HG02885 (cell line): Measurements from ENCODE around the gene CLDN25.
"Not testable (repeated sequence)": the region's sequence is repeated elsewhere in the genome, so short reads cannot be mapped to it uniquely, and the experiment has no call there.

Experiments
- ATAC-seq: cut with Tn5 transposase; IDR thresholded peaks from one replicate; pipeline ENCODE4 v1.9.1; 2021; ENCODE audit warnings: mild to moderate bottlenecking; ENCODE audit not compliant: unreplicated experiment, poor library complexity

CLDN25 gene

GRCh38 chr11:113779496-113779895, at the start of gene CLDN25:
Gene CLDN25, plus strand, starts transcription at chr11:113779796. Its CDS starts 0 bp downstream, at chr11:113779796.
- no peak for ATAC-seq

GRCh38 chr11:113730887-113731726, 48.5 kb upstream of the CLDN25 start:
- ATAC-seq: no peak

GRCh38 chr11:113732092-113732491, 47.5 kb upstream of the CLDN25 start:
- ATAC-seq: no peak

DNA sequence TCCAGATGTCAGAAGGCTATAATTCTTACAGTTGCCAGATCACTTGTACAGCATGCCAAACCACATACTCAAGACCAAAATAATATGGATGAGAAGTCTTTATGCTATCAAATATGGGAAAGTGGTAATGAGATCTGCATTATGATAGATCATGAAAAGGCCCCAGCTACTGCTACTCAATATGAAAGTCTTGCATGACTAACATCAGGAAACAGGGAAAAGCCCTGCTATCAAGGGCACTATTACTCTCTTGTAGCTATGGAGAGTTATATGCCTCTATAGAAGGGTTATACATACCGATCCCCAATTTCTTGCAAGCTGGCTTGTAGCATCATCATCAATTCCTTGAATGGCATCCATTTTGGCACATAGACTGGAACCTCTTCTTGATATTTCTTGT, 43.3 kb upstream of the CLDN25 start:
- no peak for ATAC-seq

- no peak for ATAC-seq
These were observed 26.7 kb upstream of the CLDN25 start for GRCh38 chr11:113752932-113753331.

DNA sequence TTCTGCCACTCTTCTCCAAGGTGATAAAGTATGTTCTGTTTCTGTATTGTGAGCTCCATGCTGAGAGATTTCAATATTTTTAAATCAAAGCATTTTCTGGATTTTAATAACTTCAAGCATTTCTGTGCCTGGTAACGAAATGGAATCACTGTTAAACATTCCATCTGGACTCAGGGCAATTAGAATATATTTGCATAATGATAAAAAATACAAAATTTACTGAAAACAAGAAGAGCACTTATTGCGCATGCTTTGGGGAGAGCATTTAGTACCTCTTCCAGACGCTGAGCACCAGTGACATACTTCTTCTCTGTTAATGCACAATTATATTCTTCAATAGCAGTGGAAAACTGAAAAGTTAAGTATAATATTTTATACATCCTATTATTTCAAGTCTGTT, 19.4 kb upstream of the CLDN25 start:
- ATAC-seq: no peak

GRCh38 chr11:113763040-113763439, 16.6 kb upstream of the CLDN25 start:
- ATAC-seq: not testable (repeated sequence)

- ATAC-seq: no peak
These were observed 14.9 kb upstream of the CLDN25 start for GRCh38 chr11:113764527-113765219.

- ATAC-seq: no peak
These were observed 7.6 kb upstream of the CLDN25 start for GRCh38 chr11:113771964-113772363.

- ATAC-seq: no peak
These were observed 6.5 kb upstream of the CLDN25 start for GRCh38 chr11:113773092-113773415.

DNA sequence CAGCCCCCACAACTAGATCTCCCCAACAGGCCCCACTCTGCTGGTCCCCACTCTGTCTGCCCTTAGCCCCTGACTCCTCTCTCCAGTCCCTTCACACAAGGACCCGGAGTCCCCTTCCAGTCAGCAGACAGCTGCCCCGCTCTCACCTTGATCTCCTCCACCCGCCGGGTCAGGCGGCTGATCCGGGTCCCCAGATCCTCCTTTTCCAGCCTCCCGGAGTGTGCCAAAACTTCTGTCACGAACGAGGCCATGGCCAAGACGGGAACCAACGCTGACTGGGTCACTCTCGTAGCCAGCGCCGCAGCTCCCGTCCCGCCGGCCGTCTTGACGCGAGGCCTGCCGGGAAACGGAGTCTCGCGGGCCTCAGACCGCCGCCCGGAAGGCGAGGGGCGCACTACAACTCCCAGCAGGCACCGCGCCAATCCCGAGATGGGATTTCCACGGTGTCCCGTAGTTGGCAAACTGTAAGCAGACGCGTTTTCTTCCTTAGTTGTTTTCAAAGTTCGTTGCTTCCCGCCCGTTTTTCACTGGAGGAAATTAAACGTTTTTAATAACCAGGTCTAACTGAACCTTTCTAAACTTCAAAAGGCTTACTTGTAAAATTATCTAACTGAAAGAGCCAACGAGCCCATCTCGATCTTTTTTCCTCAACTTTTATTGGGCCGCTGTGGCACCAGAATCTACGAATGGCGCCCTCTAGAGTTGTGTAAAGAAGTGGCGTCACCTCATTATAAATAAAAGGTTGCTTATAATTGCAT, 6.0 kb upstream of the CLDN25 start, which contains the start of gene ZW10:
ZW10 (minus strand) TSS at position 277 of the 758 bp plus-strand sequence; CDS start at position 251, 26 bp downstream.
- ATAC-seq: peak; percentile 99

GRCh38 chr11:113774174-113774503, 5.5 kb upstream of the CLDN25 start:
- no peak for ATAC-seq

DNA sequence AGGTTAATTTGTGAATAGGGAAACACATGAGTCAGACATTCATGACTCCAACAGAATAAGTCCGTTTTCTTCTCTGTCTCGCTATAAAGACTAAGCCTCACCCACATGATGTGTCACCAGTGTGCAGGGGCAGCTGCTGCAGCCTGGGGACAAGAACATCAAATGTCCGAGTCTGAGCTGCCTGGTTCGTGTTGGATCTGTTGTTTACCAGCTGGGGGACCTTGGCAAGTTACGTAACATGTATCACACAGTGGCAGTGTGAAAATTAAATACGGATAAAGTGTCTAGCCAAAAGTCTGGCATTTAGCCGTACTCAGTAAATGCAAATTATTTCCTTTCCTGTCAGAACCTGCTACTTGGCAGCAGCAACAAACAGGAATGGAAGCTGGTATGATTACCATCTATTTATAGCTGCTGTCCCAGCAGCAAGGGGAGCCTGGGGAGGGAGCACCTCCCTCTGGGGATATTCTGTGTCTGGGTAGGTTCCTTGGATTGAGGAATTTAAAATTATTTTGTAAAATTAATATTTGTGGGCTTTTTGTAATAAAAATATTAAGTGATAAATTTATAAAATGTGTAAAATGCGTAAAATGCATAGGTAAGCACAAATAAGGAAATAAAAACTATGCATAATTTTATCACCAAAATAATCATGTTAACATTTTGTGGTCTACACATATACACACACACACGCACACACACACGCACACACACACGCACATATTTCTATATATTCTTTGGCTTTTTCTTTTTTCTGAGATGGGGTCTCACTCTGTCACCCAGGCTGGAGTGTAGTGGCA, 1.3 kb upstream of the CLDN25 start:
- ATAC-seq: no peak

GRCh38 chr11:113781682-113782081, 2.1 kb downstream of the CLDN25 start:
- ATAC-seq: no peak

DNA sequence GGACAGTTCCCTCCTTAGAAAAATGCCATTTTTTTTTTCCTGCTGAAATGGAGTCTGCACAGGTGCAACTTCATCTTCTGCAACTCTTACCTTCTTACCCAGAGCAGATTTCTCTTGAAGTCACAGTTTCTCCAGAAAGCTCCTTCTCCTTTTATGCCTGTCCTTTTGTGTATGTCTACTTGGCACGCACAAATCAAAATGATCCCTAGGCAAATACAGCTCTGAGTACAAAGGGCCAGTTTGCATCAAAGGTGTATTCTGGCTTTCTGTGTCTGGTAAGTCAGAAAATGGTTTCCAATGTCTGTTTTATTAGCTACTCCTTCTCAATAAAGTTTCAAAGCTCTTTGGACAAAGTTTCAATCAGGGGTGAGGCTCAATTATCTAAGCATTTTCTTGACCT, 2.5 kb downstream of the CLDN25 start:
- no peak for ATAC-seq

- not testable (repeated sequence) for ATAC-seq
These were observed 9.4 kb downstream of the CLDN25 start for GRCh38 chr11:113789016-113789415.

DNA sequence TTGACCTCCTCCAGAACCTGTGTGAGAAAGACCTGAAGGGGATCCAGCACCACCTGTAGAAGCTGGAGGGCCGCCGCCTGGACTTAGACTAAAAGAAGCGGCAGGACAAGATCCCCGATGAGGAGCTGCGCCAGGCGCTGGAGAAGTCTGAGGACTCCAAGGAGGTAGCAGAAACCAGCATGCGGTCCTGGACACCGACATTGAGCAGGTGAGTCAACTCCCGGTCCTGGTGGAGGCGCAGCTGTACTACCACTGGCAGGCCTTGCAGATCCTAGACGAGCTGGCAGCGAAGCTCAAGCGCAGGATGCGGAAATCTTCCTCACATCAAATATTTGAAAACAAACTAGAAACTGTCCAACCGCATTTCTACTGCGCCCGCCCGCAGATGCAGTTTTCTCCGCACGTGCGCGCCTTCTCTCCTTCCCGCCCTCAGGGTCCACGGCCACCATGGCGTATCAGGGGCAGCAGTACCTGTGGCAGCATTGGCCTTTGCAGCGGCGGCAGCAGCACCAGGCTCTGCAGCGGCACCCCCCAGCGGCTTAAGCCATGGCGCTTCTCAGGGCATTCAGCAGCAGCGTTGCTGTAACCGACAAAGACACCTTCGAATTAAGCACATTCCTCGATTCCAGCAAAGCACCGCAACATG, 10.2 kb downstream of the CLDN25 start:
- no peak for ATAC-seq

GRCh38 chr11:113796663-113797259, 17.2 kb downstream of the CLDN25 start:
- ATAC-seq: no peak

GRCh38 chr11:113802621-113803020, 23.0 kb downstream of the CLDN25 start:
- no peak for ATAC-seq
